Osteocyte (in vitro differentiated cells): Measurements from ENCODE around the gene MGST2. TPM values are rescaled to one million over a fixed set of nuclear protein-coding genes. Genes with fewer than 3 reads are reported as not detected.
"Not testable (repeated sequence)": the region's sequence is repeated elsewhere in the genome, so short reads cannot be mapped to it uniquely, and the experiment has no call there.

Experiments
- DNase-seq: peaks from one replicate; pipeline ENCODE4 v3.0.0; 2021; ENCODE audit warnings: mixed read lengths; ENCODE audit not compliant: unreplicated experiment; ENCODE audit errors: extremely low spot score
- H3K27ac Mint-ChIP-seq: one replicate; pipeline ENCODE4 v1.8.0; 2021; ENCODE audit warnings: mild to moderate bottlenecking, mixed read lengths; ENCODE audit not compliant: unreplicated experiment
- H3K27me3 Mint-ChIP-seq: one replicate; pipeline ENCODE4 v1.8.0; 2021; ENCODE audit warnings: mixed read lengths; ENCODE audit not compliant: unreplicated experiment
- H3K36me3 Mint-ChIP-seq: one replicate; pipeline ENCODE4 v1.8.0; 2021; ENCODE audit warnings: mixed read lengths; ENCODE audit not compliant: unreplicated experiment
- H3K4me1 Mint-ChIP-seq: one replicate; pipeline ENCODE4 v1.8.0; 2021; ENCODE audit warnings: mixed read lengths; ENCODE audit not compliant: unreplicated experiment
- H3K4me3 Mint-ChIP-seq: one replicate; pipeline ENCODE4 v1.8.0; 2021; ENCODE audit warnings: mild to moderate bottlenecking, moderate library complexity, mixed read lengths; ENCODE audit not compliant: unreplicated experiment
- H3K9me3 Mint-ChIP-seq: one replicate; pipeline ENCODE4 v1.8.0; 2021; ENCODE audit warnings: mixed read lengths; ENCODE audit not compliant: unreplicated experiment
- CTCF ChIP-seq: fragments of 200-600 bp; sonication (generic); IDR thresholded peaks from 2 replicates; pipeline ENCODE4 v1.5.0; 2021; ENCODE audit warnings: antibody characterized with exemption, mild to moderate bottlenecking, moderate library complexity
- total RNA-seq: library from RNA; stranded (reverse); gene quantifications from 2 replicates; pipeline ENCODE4 v1.2.1, GENCODE V29; 2021

Gene MGST2
- total RNA-seq, 1 donor from 2014 or later, result 29.9 TPM

GRCh38 chr4:139692309-139693012, 26.8 kb downstream of the MGST2 start:
- no peak for TF ChIP-seq CTCF
- peaks cover 16% of the 10 kb centered on the region for H3K36me3 Mint-ChIP-seq
- H3K27me3 Mint-ChIP-seq, result no peaks in the 10 kb centered on the region
- no peak overlapping the region for H3K4me3 Mint-ChIP-seq
- peaks cover 12% of the 10 kb centered on the region for H3K9me3 Mint-ChIP-seq
- no peak for DNase-seq
- H3K4me1 Mint-ChIP-seq, result no peaks in the 10 kb centered on the region
- no peak overlapping the region for H3K27ac Mint-ChIP-seq

- TF ChIP-seq CTCF, result no peak
- H3K27me3 Mint-ChIP-seq, result no peaks in the 10 kb centered on the region
- peaks cover 12% of the 10 kb centered on the region for H3K9me3 Mint-ChIP-seq
- no peak overlapping the region for H3K4me3 Mint-ChIP-seq
- no peaks in the 10 kb centered on the region for H3K4me1 Mint-ChIP-seq
- H3K27ac Mint-ChIP-seq, result no peak overlapping the region
- H3K36me3 Mint-ChIP-seq, result peaks cover 21% of the 10 kb centered on the region
- DNase-seq, result no peak
Measured at GRCh38 chr4:139694522-139695107, 29.0 kb downstream of the MGST2 start.

- H3K36me3 Mint-ChIP-seq, result peaks cover 19% of the 10 kb centered on the region
Measured at GRCh38 chr4:139696491-139696890, 30.9 kb downstream of the MGST2 start.

GRCh38 chr4:139698167-139698925, 32.7 kb downstream of the MGST2 start:
- not testable (repeated sequence) for H3K27me3 Mint-ChIP-seq, H3K4me1 Mint-ChIP-seq, H3K27ac Mint-ChIP-seq, H3K4me3 Mint-ChIP-seq, DNase-seq
- Mint-ChIP-seq H3K36me3 (peaks cover 21% of the 10 kb centered on the region), H3K9me3 (peaks cover 12% of the 10 kb centered on the region)
- TF ChIP-seq CTCF, result peak; percentile 16

More at GRCh38 chr4:139696491-139696890, 30.9 kb downstream of the MGST2 start:
- H3K27me3 Mint-ChIP-seq, result no peaks in the 10 kb centered on the region
- H3K27ac Mint-ChIP-seq, result no peak overlapping the region
- H3K9me3 Mint-ChIP-seq, result peaks cover 12% of the 10 kb centered on the region
- no peak for DNase-seq
- no peaks in the 10 kb centered on the region for H3K4me1 Mint-ChIP-seq
- no peak overlapping the region for H3K4me3 Mint-ChIP-seq
- TF ChIP-seq CTCF, result no peak

GRCh38 chr4:139700568-139700967, 34.9 kb downstream of the MGST2 start:
- H3K27me3 Mint-ChIP-seq, result no peaks in the 10 kb centered on the region
- H3K36me3 Mint-ChIP-seq, result peaks cover 30% of the 10 kb centered on the region
- no peak for TF ChIP-seq CTCF

More at GRCh38 chr4:139700568-139700967, 34.9 kb downstream of the MGST2 start:
- no peak for DNase-seq
- H3K27ac Mint-ChIP-seq, result no peak overlapping the region
- no peaks in the 10 kb centered on the region for H3K4me1 Mint-ChIP-seq
- H3K4me3 Mint-ChIP-seq, result no peak overlapping the region
- H3K9me3 Mint-ChIP-seq, result peaks cover 12% of the 10 kb centered on the region
